ENCODE results near the gene SV2B. TPM values are rescaled to one million over a fixed set of nuclear protein-coding genes. Genes with fewer than 3 reads are reported as not detected.

Gene SV2B
- total RNA-seq, 2 donors from 2014 or later: 0.17 to 1.1 TPM

GRCh38 chr15:91150502-91151160 lies 50.6 kb downstream of the SV2B start:
- Histone ChIP-seq H3K9me3 (no peaks in the 10 kb centered on the region), H3K27ac (no peak overlapping the region), H3K27me3 (no peaks in the 10 kb centered on the region), H3K4me1 (no peaks in the 10 kb centered on the region), H3K4me3 (no peak overlapping the region), H3K36me3 (no peaks in the 10 kb centered on the region), H3K9ac (ENCODE audit: low read depth in 2 of 2, low read length in 2 of 2) (no peak overlapping the region)
- no peak for DNase-seq
- TF ChIP-seq CTCF (IDR thresholded peaks at IDR 0.05): no peak
- intact Hi-C loops (cut with DNase I): no loop called here

- H3K4me3 ChIP-seq: no peak overlapping the region
- no peak overlapping the region for H3K27ac ChIP-seq
- intact Hi-C loops (cut with DNase I): no loop called here
- H3K4me1 ChIP-seq: no peaks in the 10 kb centered on the region
- H3K36me3 ChIP-seq: no peaks in the 10 kb centered on the region
- DNase-seq: no peak
- TF ChIP-seq CTCF (IDR thresholded peaks at IDR 0.05): no peak
- no peaks in the 10 kb centered on the region for H3K9me3 ChIP-seq
- no peaks in the 10 kb centered on the region for H3K27me3 ChIP-seq
- H3K9ac ChIP-seq (ENCODE audit: low read depth in 2 of 2, low read length in 2 of 2): no peak overlapping the region
Measured at GRCh38 chr15:91151781-91152563, 51.9 kb downstream of the SV2B start.

GRCh38 chr15:91152896-91153581 lies 53.0 kb downstream of the SV2B start:
- no peak overlapping the region for H3K27ac ChIP-seq
- no peaks in the 10 kb centered on the region for H3K27me3 ChIP-seq
- H3K4me3 ChIP-seq: no peak overlapping the region
- TF ChIP-seq CTCF (IDR thresholded peaks at IDR 0.05): no peak
- H3K4me1 ChIP-seq: no peaks in the 10 kb centered on the region
- intact Hi-C loops (cut with DNase I): no loop called here
- H3K36me3 ChIP-seq: no peaks in the 10 kb centered on the region
- no peak for DNase-seq
- H3K9ac ChIP-seq (ENCODE audit: low read depth in 2 of 2, low read length in 2 of 2): no peak overlapping the region
- no peaks in the 10 kb centered on the region for H3K9me3 ChIP-seq

GRCh38 chr15:91153954-91154353 lies 53.9 kb downstream of the SV2B start:
- Histone ChIP-seq H3K4me1 (no peaks in the 10 kb centered on the region), H3K4me3 (no peak overlapping the region), H3K27ac (no peak overlapping the region), H3K9me3 (no peaks in the 10 kb centered on the region), H3K36me3 (no peaks in the 10 kb centered on the region), H3K27me3 (no peaks in the 10 kb centered on the region), H3K9ac (ENCODE audit: low read depth in 2 of 2, low read length in 2 of 2) (no peak overlapping the region)
- no peak for DNase-seq
- TF ChIP-seq CTCF (IDR thresholded peaks at IDR 0.05): no peak
- intact Hi-C loops (cut with DNase I): no loop called here

GRCh38 chr15:91156175-91156726 lies 56.2 kb downstream of the SV2B start:
- intact Hi-C loops (cut with DNase I): no loop called here
- H3K27me3 ChIP-seq: no peaks in the 10 kb centered on the region
- H3K36me3 ChIP-seq: no peaks in the 10 kb centered on the region
- H3K9me3 ChIP-seq: no peaks in the 10 kb centered on the region
- H3K27ac ChIP-seq: no peak overlapping the region
- H3K9ac ChIP-seq (ENCODE audit: low read depth in 2 of 2, low read length in 2 of 2): no peak overlapping the region
- no peak overlapping the region for H3K4me3 ChIP-seq
- no peaks in the 10 kb centered on the region for H3K4me1 ChIP-seq
- no peak for TF ChIP-seq CTCF (IDR thresholded peaks at IDR 0.05)
- DNase-seq: no peak
